ENCODE measurements around the gene ARHGAP25.

The ARHGAP25 gene

DNA sequence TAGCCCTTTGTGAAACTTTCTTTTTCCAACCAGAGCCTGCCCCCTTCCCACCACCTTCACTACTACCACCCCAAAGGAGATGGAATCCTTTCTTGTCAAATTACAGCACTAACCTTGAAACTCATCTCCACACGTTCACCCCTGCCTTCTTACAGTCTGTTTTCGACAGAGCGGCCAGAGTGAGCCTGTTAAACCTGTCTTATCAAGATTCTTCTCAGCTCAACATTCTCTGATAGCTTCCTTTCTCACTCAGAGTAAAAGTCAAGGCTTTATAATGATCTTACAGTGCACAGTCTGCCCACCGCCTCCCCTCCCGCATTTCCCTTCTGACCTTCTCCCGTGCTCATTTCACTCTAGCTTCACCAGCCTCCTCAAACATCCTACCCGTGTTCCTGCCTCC is 56.0 kb downstream of the ARHGAP25 start:
- DNase-seq (ENCODE audit: low read depth): no peak
- no peak overlapping the region for H3K4me3 ChIP-seq (ENCODE audit: low read depth, low read length)
- no peak for TF ChIP-seq CTCF (IDR thresholded peaks at IDR 0.05; ENCODE audit: control insufficient read depth, extremely low read depth, insufficient read depth)

DNA sequence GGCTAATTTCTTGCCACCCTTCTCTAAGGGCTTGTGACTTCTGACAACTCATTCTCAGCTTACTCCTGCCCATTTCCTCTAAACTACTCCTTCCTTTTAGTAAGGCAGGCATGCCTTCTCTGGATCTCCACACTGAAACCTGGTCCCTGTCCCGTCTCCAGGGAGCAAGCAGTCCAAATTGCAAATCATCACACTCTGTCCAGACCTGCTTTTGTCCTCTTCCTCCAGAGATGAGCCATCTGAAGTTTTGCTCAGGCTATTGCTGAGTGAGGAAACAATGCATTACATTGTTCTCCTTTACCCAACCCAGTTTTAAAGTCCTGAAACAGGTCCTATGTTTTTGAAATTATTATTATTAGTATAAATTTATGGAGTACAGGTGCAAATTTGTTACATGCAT is 57.3 kb downstream of the ARHGAP25 start:
- no peak for TF ChIP-seq CTCF (IDR thresholded peaks at IDR 0.05; ENCODE audit: control insufficient read depth, extremely low read depth, insufficient read depth)
- DNase-seq (ENCODE audit: low read depth): no peak
- H3K4me3 ChIP-seq (ENCODE audit: low read depth, low read length): no peak overlapping the region

- no peak for TF ChIP-seq CTCF (IDR thresholded peaks at IDR 0.05; ENCODE audit: control insufficient read depth, extremely low read depth, insufficient read depth)
- H3K4me3 ChIP-seq (ENCODE audit: low read depth, low read length): no peak overlapping the region
- DNase-seq (ENCODE audit: low read depth): no peak
Measured at GRCh38 chr2:68792751-68793150, 58.1 kb downstream of the ARHGAP25 start.

DNA sequence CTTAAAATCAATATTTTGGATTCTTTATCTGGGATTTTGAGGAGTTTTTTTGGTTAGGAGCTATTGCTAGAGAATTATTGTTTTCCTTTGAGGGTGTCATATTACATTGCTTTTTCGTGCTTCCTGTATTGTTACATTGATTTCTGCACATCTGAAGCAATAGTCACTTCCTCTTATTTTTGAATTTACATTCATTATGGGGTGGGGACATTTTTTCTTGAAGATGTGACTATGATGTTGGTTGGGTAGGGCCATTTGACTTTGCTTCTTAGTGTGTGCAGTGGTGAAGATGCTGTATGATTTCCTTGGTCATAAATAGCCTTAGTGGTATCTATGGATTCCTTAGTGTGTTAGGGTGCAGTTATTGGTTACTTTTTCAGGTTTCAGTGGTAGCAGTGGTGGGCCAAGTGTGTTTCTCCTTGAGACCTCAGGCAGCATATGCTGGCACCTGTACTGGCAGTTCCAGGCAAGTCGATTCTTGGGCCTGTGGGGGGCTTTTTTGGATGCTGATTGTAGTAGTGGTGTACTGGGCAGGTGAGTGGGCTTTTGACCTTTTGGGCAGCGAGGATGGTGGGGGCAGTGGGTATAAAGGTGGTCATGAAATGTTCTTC is 61.8 kb downstream of the ARHGAP25 start:
- TF ChIP-seq CTCF (IDR thresholded peaks at IDR 0.05; ENCODE audit: control insufficient read depth, extremely low read depth, insufficient read depth): no peak
- DNase-seq (ENCODE audit: low read depth): no peak
- no peak overlapping the region for H3K4me3 ChIP-seq (ENCODE audit: low read depth, low read length)

DNA sequence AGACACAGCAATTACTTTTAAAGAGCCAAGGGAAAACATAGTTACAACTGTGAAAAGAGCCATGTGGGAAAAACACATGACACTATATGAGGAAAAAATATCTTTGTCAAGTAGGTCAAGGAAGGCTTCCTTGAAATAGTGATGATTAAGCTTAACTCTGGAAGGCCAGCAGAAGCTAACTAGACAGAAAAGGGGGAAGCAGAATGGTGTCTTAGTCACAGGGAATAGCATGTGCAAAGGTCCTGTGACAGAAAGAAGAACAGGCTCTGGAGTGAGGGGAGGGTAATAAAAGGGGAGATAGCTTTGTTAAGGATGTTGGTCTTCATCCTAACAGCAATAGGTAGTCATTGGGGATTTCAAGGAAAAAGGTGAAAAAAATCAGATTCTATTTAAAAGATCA is 64.0 kb downstream of the ARHGAP25 start:
- DNase-seq (ENCODE audit: low read depth): no peak
- no peak for TF ChIP-seq CTCF (IDR thresholded peaks at IDR 0.05; ENCODE audit: control insufficient read depth, extremely low read depth, insufficient read depth)
- H3K4me3 ChIP-seq (ENCODE audit: low read depth, low read length): no peak overlapping the region

GRCh38 chr2:68799140-68800026 is 64.8 kb downstream of the ARHGAP25 start:
- no peak for TF ChIP-seq CTCF (IDR thresholded peaks at IDR 0.05; ENCODE audit: control insufficient read depth, extremely low read depth, insufficient read depth)
- H3K4me3 ChIP-seq (ENCODE audit: low read depth, low read length): no peak overlapping the region
- no peak for DNase-seq (ENCODE audit: low read depth)

Measured in LNCaP clone FGC (cell line).